A549 (cell line): ENCODE data around the gene PRLR.

Experiments
- CTCF ChIP-seq: fragments of >200 bp; sonication (Bioruptor Twin); formaldehyde crosslinking; IDR thresholded peaks from 3 replicates; pipeline ENCODE4 v1.5.1; 2016
- MAX ChIP-seq: IDR thresholded peaks from 2 replicates; pipeline ENCODE4 v1.6.1; 2012

- no peak for TF ChIP-seq MAX
- TF ChIP-seq CTCF, result no peak
Measured at GRCh38 chr5:35192506-35192905, 37.8 kb downstream of the PRLR start.
